ENCODE measurements around the gene MYO1B. TPM values are rescaled to one million over a fixed set of nuclear protein-coding genes. Genes with fewer than 3 reads are reported as not detected.
A peak's percentile ranks its signal among the peaks of the same experiment; 100 is the strongest.

Gene MYO1B
- total RNA-seq, 1 experiment from 2014 or later: 93.0 TPM

DNA sequence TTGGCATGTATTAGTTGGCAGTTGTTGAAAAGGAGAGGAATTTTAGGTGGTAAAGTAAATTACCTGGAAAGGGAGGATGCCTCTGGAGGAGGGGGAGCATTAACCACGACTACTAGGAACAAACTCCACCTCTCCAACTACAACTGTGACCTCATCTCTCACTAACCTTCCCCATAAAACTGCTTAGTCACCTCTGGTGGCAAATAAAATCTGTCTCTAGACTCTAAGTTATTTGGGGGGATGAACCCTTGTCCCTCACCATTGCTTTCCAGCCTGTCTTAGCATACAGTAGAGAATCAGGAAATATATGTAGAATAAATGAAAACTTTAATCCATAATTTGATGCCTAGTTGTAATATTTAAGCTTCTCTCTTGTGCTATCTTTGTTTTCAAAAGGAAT, 27.6 kb upstream of the MYO1B start:
- intact Hi-C loops (cut with micrococcal nuclease): no loop called here
- ChIA-PET POLR2A (ENCODE audit: unreplicated experiment) (interaction anchor here (0.6 kb wide), 1 partner anchor 70 kb away, joined by 8 read pairs; no protein-coding TSS in a partner anchor), CTCF (interaction anchor here (1.0 to 2.0 kb wide), 4 partner anchors 29 to 148 kb away, joined by 3 to 5 read pairs (median 4); no protein-coding TSS in a partner anchor)
- H4K20me1 ChIP-seq (ENCODE audit: low read length): no peaks in the 10 kb centered on the region
- no TSS peak for BruUV-seq (replicated peaks)
- ATAC-seq (peak; percentile 64), DNase-seq (peak; percentile 93)
- peaks cover 5% of the 10 kb centered on the region for H3F3A ChIP-seq (ENCODE audit: low read length, unreplicated experiment)
- no peaks in the 10 kb centered on the region for H3K79me2 ChIP-seq (ENCODE audit: low read length)
- peak overlapping the region; percentile 48 for H3K9ac ChIP-seq (ENCODE audit: low read length)
- TF ChIP-seq EZH2phosphoT487 (IDR thresholded peaks at IDR 0.05; ENCODE audit: borderline replicate concordance, low read length) (no peak), EZH2 (IDR thresholded peaks at IDR 0.05; ENCODE audit: low read length, unreplicated experiment) (no peak)
- TF ChIP-seq, protein P1, sequence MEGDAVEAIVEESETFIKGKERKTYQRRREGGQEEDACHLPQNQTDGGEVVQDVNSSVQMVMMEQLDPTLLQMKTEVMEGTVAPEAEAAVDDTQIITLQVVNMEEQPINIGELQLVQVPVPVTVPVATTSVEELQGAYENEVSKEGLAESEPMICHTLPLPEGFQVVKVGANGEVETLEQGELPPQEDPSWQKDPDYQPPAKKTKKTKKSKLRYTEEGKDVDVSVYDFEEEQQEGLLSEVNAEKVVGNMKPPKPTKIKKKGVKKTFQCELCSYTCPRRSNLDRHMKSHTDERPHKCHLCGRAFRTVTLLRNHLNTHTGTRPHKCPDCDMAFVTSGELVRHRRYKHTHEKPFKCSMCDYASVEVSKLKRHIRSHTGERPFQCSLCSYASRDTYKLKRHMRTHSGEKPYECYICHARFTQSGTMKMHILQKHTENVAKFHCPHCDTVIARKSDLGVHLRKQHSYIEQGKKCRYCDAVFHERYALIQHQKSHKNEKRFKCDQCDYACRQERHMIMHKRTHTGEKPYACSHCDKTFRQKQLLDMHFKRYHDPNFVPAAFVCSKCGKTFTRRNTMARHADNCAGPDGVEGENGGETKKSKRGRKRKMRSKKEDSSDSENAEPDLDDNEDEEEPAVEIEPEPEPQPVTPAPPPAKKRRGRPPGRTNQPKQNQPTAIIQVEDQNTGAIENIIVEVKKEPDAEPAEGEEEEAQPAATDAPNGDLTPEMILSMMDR (conservative IDR thresholded peaks at IDR 0.05; ENCODE audit: low read depth, low read length): no peak
- no peaks in the 10 kb centered on the region for H3K9me3 ChIP-seq (ENCODE audit: low read length)
- peak overlapping the region; percentile 84 for H3K27ac ChIP-seq (ENCODE audit: low read length)
- H3K4me2 ChIP-seq (ENCODE audit: low read length): peak overlapping the region; percentile 71
- peaks cover 49% of the 10 kb centered on the region for H3K4me1 ChIP-seq (ENCODE audit: insufficient read depth, low read length)
- no peak overlapping the region for H2AFZ ChIP-seq (ENCODE audit: low read length)
- H3K27me3 ChIP-seq (ENCODE audit: low read length): no peaks in the 10 kb centered on the region
- H3K36me3 ChIP-seq (ENCODE audit: low read depth, low read length): no peaks in the 10 kb centered on the region
- peak overlapping the region; percentile 15; the same call in 1 of the 2 replicates for H3K4me3 ChIP-seq (ENCODE audit: low read length)
- H3K9me2 ChIP-seq (replicated peaks; ENCODE audit: low read length): no peaks in the 10 kb centered on the region

DNA sequence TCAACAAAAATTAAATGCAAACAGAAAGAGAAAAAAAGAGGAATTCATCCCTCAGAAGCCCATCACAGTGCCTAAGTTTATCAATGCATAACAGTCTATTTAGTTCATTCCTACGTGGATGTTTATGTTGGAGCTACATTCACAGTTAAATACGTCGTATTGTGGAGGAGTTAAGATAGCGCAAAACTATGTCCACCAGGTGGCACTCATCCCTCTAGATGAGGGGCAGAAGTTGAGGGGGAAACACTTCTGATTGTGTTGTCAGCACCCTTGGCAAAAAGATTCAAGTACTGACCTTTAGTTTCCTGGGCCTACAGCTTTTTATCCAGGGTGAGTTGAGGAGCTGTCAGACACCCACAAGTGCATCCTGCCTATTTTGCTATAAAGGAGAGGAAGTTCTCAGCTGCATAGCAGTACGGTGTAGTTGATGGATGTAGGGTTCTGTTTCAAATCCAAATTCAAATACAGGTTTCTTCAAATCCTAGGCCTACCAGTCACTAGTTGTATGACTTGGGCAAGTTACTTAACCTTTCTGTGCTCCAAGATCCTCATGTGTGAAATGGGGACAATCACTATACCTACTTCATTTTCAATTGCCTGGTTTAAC, 26.8 kb upstream of the MYO1B start:
- peak; percentile 17; the same call in 1 of the 2 replicates for ATAC-seq
- H3K9me2 ChIP-seq (replicated peaks; ENCODE audit: low read length): no peaks in the 10 kb centered on the region
- H3K9ac ChIP-seq (ENCODE audit: low read length): peak overlapping the region; percentile 48
- H3K4me3 ChIP-seq (ENCODE audit: low read length): peak overlapping the region; percentile 15; the same call in 1 of the 2 replicates
- H3K9me3 ChIP-seq (ENCODE audit: low read length): no peaks in the 10 kb centered on the region
- H3K36me3 ChIP-seq (ENCODE audit: low read depth, low read length): no peaks in the 10 kb centered on the region
- H3K4me1 ChIP-seq (ENCODE audit: insufficient read depth, low read length): peaks cover 49% of the 10 kb centered on the region
- POLR2A ChIA-PET (ENCODE audit: unreplicated experiment): interaction anchor here (0.6 kb wide), 1 partner anchor 50 kb away, joined by 10 read pairs; no protein-coding TSS in a partner anchor
- peak; percentile 85 for DNase-seq
- H4K20me1 ChIP-seq (ENCODE audit: low read length): no peaks in the 10 kb centered on the region
- CTCF ChIA-PET: interaction anchor here (0.6 to 2.0 kb wide), 6 partner anchors 28 to 148 kb away, joined by 3 to 5 read pairs (median 3); no protein-coding TSS in a partner anchor
- H3K4me2 ChIP-seq (ENCODE audit: low read length): peak overlapping the region; percentile 71
- no peak for TF ChIP-seq EZH2 (IDR thresholded peaks at IDR 0.05; ENCODE audit: low read length, unreplicated experiment)
- TF ChIP-seq, protein P1 (conservative IDR thresholded peaks at IDR 0.05; ENCODE audit: low read depth, low read length): peak; percentile 88
- peaks cover 5% of the 10 kb centered on the region for H3F3A ChIP-seq (ENCODE audit: low read length, unreplicated experiment)
- intact Hi-C loops (cut with micrococcal nuclease): no loop called here
- no peaks in the 10 kb centered on the region for H3K79me2 ChIP-seq (ENCODE audit: low read length)
- peak overlapping the region; percentile 84 for H3K27ac ChIP-seq (ENCODE audit: low read length)
- BruUV-seq (replicated peaks): no TSS peak
- no peaks in the 10 kb centered on the region for H3K27me3 ChIP-seq (ENCODE audit: low read length)
- no peak overlapping the region for H2AFZ ChIP-seq (ENCODE audit: low read length)

DNA sequence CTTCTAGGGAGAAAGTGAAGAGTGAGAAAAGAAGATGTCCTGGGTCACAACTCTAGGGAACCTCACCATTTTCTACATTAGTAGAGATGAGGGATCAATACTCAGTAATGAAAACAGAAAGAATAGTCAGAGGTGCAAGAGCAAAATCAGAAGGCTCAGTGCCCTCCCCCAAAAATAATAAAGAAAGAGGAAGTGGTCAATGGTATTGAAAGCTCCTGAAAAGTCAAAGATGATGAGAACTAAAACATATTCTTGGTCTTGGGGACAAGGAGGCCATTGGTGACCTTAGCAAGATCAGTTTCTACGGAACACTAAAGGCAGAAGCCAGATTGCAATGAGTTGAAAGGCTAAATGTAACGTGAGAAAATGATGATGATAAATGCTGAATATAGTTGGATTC, 24.5 kb upstream of the MYO1B start:
- Histone ChIP-seq H3K36me3 (ENCODE audit: low read depth, low read length) (no peaks in the 10 kb centered on the region), H3K9me3 (ENCODE audit: low read length) (no peaks in the 10 kb centered on the region), H3K27me3 (ENCODE audit: low read length) (no peaks in the 10 kb centered on the region), H3K27ac (ENCODE audit: low read length) (no peak overlapping the region), H3K4me2 (ENCODE audit: low read length) (no peak overlapping the region), H3K79me2 (ENCODE audit: low read length) (no peaks in the 10 kb centered on the region), H3K4me3 (ENCODE audit: low read length) (no peak overlapping the region), H3K9me2 (replicated peaks; ENCODE audit: low read length) (no peaks in the 10 kb centered on the region), H2AFZ (ENCODE audit: low read length) (no peak overlapping the region), H4K20me1 (ENCODE audit: low read length) (no peaks in the 10 kb centered on the region), H3K4me1 (ENCODE audit: insufficient read depth, low read length) (peaks cover 43% of the 10 kb centered on the region), H3F3A (ENCODE audit: low read length, unreplicated experiment) (peaks cover 5% of the 10 kb centered on the region), H3K9ac (ENCODE audit: low read length) (no peak overlapping the region)
- BruUV-seq (replicated peaks): no TSS peak
- CTCF ChIA-PET: no interaction called here
- DNase-seq (no peak), ATAC-seq (no peak)
- intact Hi-C loops (cut with micrococcal nuclease): no loop called here
- TF ChIP-seq, protein P1 (conservative IDR thresholded peaks at IDR 0.05; ENCODE audit: low read depth, low read length): no peak
- TF ChIP-seq EZH2 (IDR thresholded peaks at IDR 0.05; ENCODE audit: low read length, unreplicated experiment): no peak
- no peak for TF ChIP-seq EZH2phosphoT487 (IDR thresholded peaks at IDR 0.05; ENCODE audit: borderline replicate concordance, low read length)
- POLR2A ChIA-PET (ENCODE audit: unreplicated experiment): no interaction called here

All from PC-3 (cell line).